MM.1S (cell line): ENCODE results near the gene OSBP2.

Experiments used
- DNase-seq: peaks from one replicate; pipeline ENCODE4 v3.0.0-alpha.2; 2015
- H2AFZ ChIP-seq: fragments of 300-600 bp; sonication (generic); 2 replicates; pipeline ENCODE4 v1.6.0; 2016; ENCODE audit warnings: antibody characterized with exemption, low read length
- H3F3A ChIP-seq: fragments of 300-600 bp; sonication (generic); 2 replicates; pipeline ENCODE4 v1.6.1; 2016; ENCODE audit warnings: mild to moderate bottlenecking, antibody characterized with exemption, low read length, moderate library complexity, mixed read lengths; ENCODE audit not compliant: insufficient read depth
- H3K27ac ChIP-seq: fragments of 300-600 bp; sonication (generic); 2 replicates; pipeline ENCODE4 v1.5.1; 2016; ENCODE audit warnings: mild to moderate bottlenecking, low read length
- H3K27me3 ChIP-seq: fragments of 300-600 bp; sonication (generic); replicated peaks from 2 replicates; pipeline ENCODE4 v1.6.0; 2016; ENCODE audit warnings: low read length; ENCODE audit not compliant: insufficient read depth
- H3K36me3 ChIP-seq: fragments of 300-600 bp; sonication (generic); replicated peaks from 2 replicates; pipeline ENCODE4 v1.6.1; 2016; ENCODE audit warnings: mild to moderate bottlenecking, low read length, mixed read lengths; ENCODE audit not compliant: insufficient read depth
- H3K4me1 ChIP-seq: fragments of 300-600 bp; sonication (generic); 2 replicates; pipeline ENCODE4 v1.6.1; 2016; ENCODE audit warnings: low read length, mixed read lengths
- H3K4me2 ChIP-seq: fragments of 300-600 bp; sonication (generic); 2 replicates; pipeline ENCODE4 v1.6.0; 2016; ENCODE audit warnings: low read depth, low read length
- H3K4me3 ChIP-seq: fragments of 300-600 bp; sonication (generic); 2 replicates; pipeline ENCODE4 v1.5.1; 2016; ENCODE audit warnings: low read length, mixed read lengths
- H3K79me2 ChIP-seq: fragments of 300-600 bp; sonication (generic); 2 replicates; pipeline ENCODE4 v1.6.1; 2016; ENCODE audit warnings: mixed run types, low read length, mixed read lengths
- H3K9ac ChIP-seq: fragments of 300-600 bp; sonication (generic); 2 replicates; pipeline ENCODE4 v1.6.1; 2016; ENCODE audit warnings: low read length, mixed read lengths
- H3K9me2 ChIP-seq: fragments of 300-600 bp; sonication (generic); replicated peaks from 2 replicates; pipeline ENCODE4 v1.6.1; 2016; ENCODE audit warnings: mild to moderate bottlenecking, low read length, mixed read lengths; ENCODE audit not compliant: insufficient read depth
- H3K9me3 ChIP-seq: fragments of 300-600 bp; sonication (generic); replicated peaks from 2 replicates; pipeline ENCODE4 v1.6.1; 2016; ENCODE audit warnings: mild to moderate bottlenecking, low read length, mixed read lengths; ENCODE audit not compliant: insufficient read depth
- H4K20me1 ChIP-seq: fragments of 300-600 bp; sonication (generic); 2 replicates; pipeline ENCODE4 v1.6.1; 2016; ENCODE audit warnings: mild to moderate bottlenecking, low read length, moderate library complexity, mixed read lengths; ENCODE audit not compliant: insufficient read depth
- CTCF ChIP-seq: fragments of 300-600 bp; sonication (generic); IDR thresholded peaks from 2 replicates; pipeline ENCODE4 v1.5.1; 2016; ENCODE audit warnings: antibody characterized with exemption, low read length, mixed read lengths
- EZH2 ChIP-seq: fragments of 300-600 bp; sonication (generic); optimal IDR thresholded peaks from 2 replicates; pipeline ENCODE3; 2017; ENCODE audit warnings: low read depth, mild to moderate bottlenecking, antibody characterized with exemption, low read length, mixed read lengths
- EZH2phosphoT487 ChIP-seq: fragments of 300-600 bp; sonication (generic); IDR thresholded peaks from 2 replicates; pipeline ENCODE4 v1.6.1; 2018; ENCODE audit warnings: antibody characterized with exemption, low read length

The OSBP2 gene

GRCh38 chr22:30881361-30882183 is 186.9 kb downstream of the OSBP2 start:
- no peak for TF ChIP-seq EZH2
- no peak for TF ChIP-seq EZH2phosphoT487
- TF ChIP-seq CTCF, result no peak
- H3K9ac ChIP-seq, result no peak overlapping the region
- no peaks in the 10 kb centered on the region for H4K20me1 ChIP-seq
- no peaks in the 10 kb centered on the region for H3K36me3 ChIP-seq
- H3K4me2 ChIP-seq, result no peak overlapping the region
- DNase-seq, result no peak
- H3K27me3 ChIP-seq, result no peaks in the 10 kb centered on the region
- H3F3A ChIP-seq, result no peaks in the 10 kb centered on the region
- no peak overlapping the region for H3K4me3 ChIP-seq
- H3K9me2 ChIP-seq, result no peaks in the 10 kb centered on the region
- no peaks in the 10 kb centered on the region for H3K4me1 ChIP-seq
- H3K27ac ChIP-seq, result no peak overlapping the region
- no peaks in the 10 kb centered on the region for H3K9me3 ChIP-seq
- no peaks in the 10 kb centered on the region for H3K79me2 ChIP-seq
- H2AFZ ChIP-seq, result no peak overlapping the region

DNA sequence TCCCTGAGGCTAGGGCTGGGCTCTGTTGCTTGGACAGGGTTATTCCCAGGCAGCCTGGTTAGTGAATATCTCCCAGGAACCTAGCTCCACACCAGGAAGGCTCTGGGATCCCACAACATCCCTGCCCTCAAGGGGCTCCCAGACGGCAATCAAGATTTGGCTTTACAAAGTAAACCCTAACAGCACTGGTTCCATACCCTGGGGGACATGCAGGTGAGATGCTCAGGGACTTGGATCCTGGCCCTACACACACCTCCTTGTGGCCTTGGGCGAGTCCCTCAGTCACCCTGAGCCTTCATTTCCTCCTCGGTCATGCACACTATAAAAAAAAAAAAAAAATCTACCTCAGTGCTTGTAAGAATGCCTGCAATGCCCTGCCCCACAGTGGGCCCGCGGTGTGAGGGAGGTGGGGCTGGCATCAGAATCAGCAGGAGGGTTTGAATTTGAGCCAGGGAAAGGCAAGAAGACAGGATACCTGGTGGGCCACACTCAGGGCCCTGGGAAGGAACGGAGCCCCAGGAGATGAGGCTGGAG is 187.6 kb downstream of the OSBP2 start:
- H3K36me3 ChIP-seq, result no peaks in the 10 kb centered on the region
- no peak overlapping the region for H3K9ac ChIP-seq
- no peaks in the 10 kb centered on the region for H3K27me3 ChIP-seq
- no peak overlapping the region for H2AFZ ChIP-seq
- no peak overlapping the region for H3K4me3 ChIP-seq
- H3K79me2 ChIP-seq, result no peaks in the 10 kb centered on the region
- no peaks in the 10 kb centered on the region for H3F3A ChIP-seq
- H4K20me1 ChIP-seq, result no peaks in the 10 kb centered on the region
- H3K9me2 ChIP-seq, result no peaks in the 10 kb centered on the region
- no peaks in the 10 kb centered on the region for H3K9me3 ChIP-seq
- DNase-seq, result no peak
- no peak for TF ChIP-seq EZH2
- H3K27ac ChIP-seq, result no peak overlapping the region
- H3K4me1 ChIP-seq, result no peaks in the 10 kb centered on the region
- no peak overlapping the region for H3K4me2 ChIP-seq

DNA sequence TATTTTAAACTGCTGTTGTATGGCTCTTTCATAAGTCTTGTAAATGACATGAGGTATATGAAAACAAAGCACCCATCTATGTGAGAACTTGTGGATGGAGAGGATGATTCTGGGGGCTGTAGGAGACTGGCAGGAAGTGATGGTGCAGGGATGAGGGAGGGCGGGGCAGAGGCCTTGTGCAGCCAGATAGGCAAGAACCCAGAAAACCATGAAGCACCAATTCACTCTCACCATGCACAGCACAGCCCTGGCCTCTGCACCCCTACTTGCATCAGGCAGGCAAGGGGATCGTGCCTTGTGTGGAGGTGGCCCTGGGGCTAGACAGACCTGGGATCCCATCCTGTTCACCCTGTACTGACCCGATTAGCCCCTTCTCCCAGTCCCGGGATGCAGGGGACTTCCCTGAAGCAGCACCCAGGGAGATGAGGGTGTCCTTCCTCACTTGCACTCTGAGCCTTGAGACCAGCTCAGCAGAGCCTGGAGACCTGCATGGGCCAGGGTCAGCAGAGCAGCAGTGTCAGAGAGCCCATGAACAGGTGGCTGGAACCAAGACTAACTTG is 188.4 kb downstream of the OSBP2 start:
- Histone ChIP-seq H3K4me2 (no peak overlapping the region), H3K9me3 (no peaks in the 10 kb centered on the region), H3K4me3 (no peak overlapping the region), H4K20me1 (no peaks in the 10 kb centered on the region), H3K9me2 (no peaks in the 10 kb centered on the region), H3K27ac (no peak overlapping the region), H3F3A (no peaks in the 10 kb centered on the region), H3K79me2 (no peaks in the 10 kb centered on the region), H3K4me1 (no peaks in the 10 kb centered on the region), H3K36me3 (no peaks in the 10 kb centered on the region), H3K9ac (no peak overlapping the region), H2AFZ (no peak overlapping the region), H3K27me3 (no peaks in the 10 kb centered on the region)
- no peak for DNase-seq
- no peak for TF ChIP-seq EZH2
- TF ChIP-seq CTCF, result no peak
- no peak for TF ChIP-seq EZH2phosphoT487
